SK-N-SH (cell line): Measurements from ENCODE around the gene RASA3.

Experiments
- CHD2 ChIP-seq: fragments of 150-350 bp; IDR thresholded peaks from 2 replicates; pipeline ENCODE4 v1.6.1; 2018; ENCODE audit warnings: low read length; ENCODE audit not compliant: partially characterized antibody
- CTCF ChIP-seq: fragments of 200-600 bp; sonication (generic); IDR thresholded peaks from 2 replicates; pipeline ENCODE4 v1.6.1; 2017; ENCODE audit warnings: antibody characterized with exemption, mild to moderate bottlenecking, moderate library complexity
- JUND ChIP-seq: IDR thresholded peaks from 2 replicates; pipeline ENCODE4 v1.4.0; 2012
- SIN3A ChIP-seq: IDR thresholded peaks from 2 replicates; pipeline ENCODE4 v1.6.1; 2012; ENCODE audit warnings: low read depth, mild to moderate bottlenecking, low read length, moderate library complexity, borderline replicate concordance
- USF2 ChIP-seq: fragments of 150-350 bp; IDR thresholded peaks from 2 replicates; pipeline ENCODE4 v1.6.1; 2017; ENCODE audit warnings: antibody characterized with exemption, low read length, low read depth, borderline replicate concordance

- TF ChIP-seq CTCF (no peak), USF2 (no peak), CHD2 (no peak), SIN3A (no peak), JUND (no peak)
These were observed 88.9 kb downstream of the RASA3 start for GRCh38 chr13:114043421-114044053.
